Keratinocyte (primary cell): Measurements from ENCODE around the gene ZDHHC12. TPM values are rescaled to one million over a fixed set of nuclear protein-coding genes. Genes with fewer than 3 reads are reported as not detected.
A peak's percentile ranks its signal among the peaks of the same experiment; 100 is the strongest.

ENCODE experiments used
- DNase-seq: peaks from one replicate; pipeline ENCODE4 v3.0.0-alpha.2; 2011; ENCODE audit warnings: low read depth, missing footprints, low spot score
- FAIRE-seq: peaks from 2 replicates; lab custom pipeline; 2011; peaks lifted over from hg19 to GRCh38; lab: Jason Lieb, UNC
- H2AFZ ChIP-seq: 2 replicates; pipeline ENCODE4 v1.6.0; 2012; ENCODE audit warnings: low read length, control low read depth, inconsistent platforms; ENCODE audit not compliant: control insufficient read depth
- H3K27ac ChIP-seq: 2 replicates; pipeline ENCODE4 v1.5.1; 2011; ENCODE audit warnings: low read length; ENCODE audit not compliant: control insufficient read depth, insufficient read depth
- H3K27me3 ChIP-seq: 3 replicates; pipeline ENCODE4 v1.6.0; 2011; ENCODE audit warnings: low read length; ENCODE audit not compliant: control insufficient read depth, insufficient read depth; ENCODE audit errors: extremely low read depth
- H3K36me3 ChIP-seq, 2 experiments: 2 replicates in 1 of 2; 3 replicates in 1 of 2; pipeline ENCODE4 v1.5.1; 2011; ENCODE audit warnings: low read length in 2 of 2, mild to moderate bottlenecking in 1 of 2; ENCODE audit not compliant: control insufficient read depth in 2 of 2, insufficient read depth in 2 of 2; ENCODE audit errors: extremely low read depth in 1 of 2
- H3K4me1 ChIP-seq: 3 replicates; pipeline ENCODE4 v1.5.1; 2011; ENCODE audit warnings: low read length; ENCODE audit not compliant: control insufficient read depth, insufficient read depth; ENCODE audit errors: extremely low read depth
- H3K4me2 ChIP-seq: 3 replicates; pipeline ENCODE4 v1.6.0; 2011; ENCODE audit warnings: low read depth, low read length; ENCODE audit not compliant: control insufficient read depth, insufficient read depth; ENCODE audit errors: extremely low read depth
- H3K4me3 ChIP-seq, 3 experiments: fragments of 200-600 bp in 1 of 3; sonication (generic) in 1 of 3; 2 replicates in 2 of 3; 3 replicates in 1 of 3; pipeline ENCODE4 v1.5.1; 2011 to 2016; ENCODE audit warnings: low read length in 3 of 3, mild to moderate bottlenecking in 3 of 3, control low read depth in 2 of 3, inconsistent platforms in 1 of 3, low read depth in 1 of 3, mixed read lengths in 1 of 3, mixed run types in 1 of 3, moderate library complexity in 1 of 3; ENCODE audit not compliant: control insufficient read depth in 2 of 3, insufficient read depth in 2 of 3; ENCODE audit errors: extremely low read depth in 1 of 3
- H3K79me2 ChIP-seq: 2 replicates; pipeline ENCODE4 v1.6.0; 2012; ENCODE audit warnings: low read length; ENCODE audit not compliant: control insufficient read depth, insufficient read depth
- H3K9ac ChIP-seq: 3 replicates; pipeline ENCODE4 v1.6.0; 2011; ENCODE audit warnings: low read length; ENCODE audit not compliant: control insufficient read depth, insufficient read depth; ENCODE audit errors: extremely low read depth
- H3K9me1 ChIP-seq: 3 replicates; pipeline ENCODE4 v1.6.0; 2011; ENCODE audit warnings: low read length; ENCODE audit not compliant: control insufficient read depth, insufficient read depth; ENCODE audit errors: extremely low read depth
- H3K9me3 ChIP-seq: 2 replicates; pipeline ENCODE4 v1.5.1; 2012; ENCODE audit warnings: low read depth, low read length; ENCODE audit not compliant: control insufficient read depth
- H4K20me1 ChIP-seq: 3 replicates; pipeline ENCODE4 v1.6.0; 2011; ENCODE audit warnings: low read length; ENCODE audit not compliant: control insufficient read depth, insufficient read depth; ENCODE audit errors: extremely low read depth
- EZH2 ChIP-seq: IDR thresholded peaks from one replicate; pipeline ENCODE4 v1.6.1; 2012; ENCODE audit warnings: inconsistent platforms, mild to moderate bottlenecking, low read length, moderate library complexity
- dilution Hi-C: fragments of 300-500 bp; cut with MboI; formaldehyde crosslinking; loops from one replicate; pipeline ENCODE4 v1.7.0; 2020; ENCODE audit warnings: low sequenced_read_pairs; ENCODE audit not compliant: extremely low pct_ligation_motif_present
- polyA plus RNA-seq, 5 experiments: library from polyadenylated mRNA; depleted of rRNA in 3 of 5; stranded (reverse) in 3 of 5; stranded (forward) in 1 of 5; unstranded in 1 of 5; fragments of >200 nt; gene quantifications; 1 replicate in 1 of 5; 2 replicates in 3 of 5; 3 replicates in 1 of 5; pipeline versions ENCODE4 v1.2.1 to v1.2.3, GENCODE V29; 2011 to 2012; ENCODE audit warnings: missing spikeins in 2 of 5, low read depth in 1 of 5, low replicate concordance in 1 of 5
- TF ChIP-seq, protein P1 (sequence below), 3 experiments: IDR thresholded peaks in 1 of 3; conservative IDR thresholded peaks in 1 of 3; optimal IDR thresholded peaks in 1 of 3; 2 replicates in 2 of 3; 3 replicates in 1 of 3; pipeline versions ENCODE3 to v1.5.1; 2011; ENCODE audit warnings: low read length in 3 of 3, mild to moderate bottlenecking in 3 of 3, moderate library complexity in 2 of 3, control low read depth in 1 of 3, inconsistent platforms in 1 of 3; ENCODE audit not compliant: insufficient read depth in 2 of 3; ENCODE audit errors: extremely low read depth in 1 of 3

ZDHHC12 gene
- polyA plus RNA-seq, 1 donor (not counting 4 experiments of a cell fraction or from before 2014, with no cell fraction given) = 24.1 TPM

DNA sequence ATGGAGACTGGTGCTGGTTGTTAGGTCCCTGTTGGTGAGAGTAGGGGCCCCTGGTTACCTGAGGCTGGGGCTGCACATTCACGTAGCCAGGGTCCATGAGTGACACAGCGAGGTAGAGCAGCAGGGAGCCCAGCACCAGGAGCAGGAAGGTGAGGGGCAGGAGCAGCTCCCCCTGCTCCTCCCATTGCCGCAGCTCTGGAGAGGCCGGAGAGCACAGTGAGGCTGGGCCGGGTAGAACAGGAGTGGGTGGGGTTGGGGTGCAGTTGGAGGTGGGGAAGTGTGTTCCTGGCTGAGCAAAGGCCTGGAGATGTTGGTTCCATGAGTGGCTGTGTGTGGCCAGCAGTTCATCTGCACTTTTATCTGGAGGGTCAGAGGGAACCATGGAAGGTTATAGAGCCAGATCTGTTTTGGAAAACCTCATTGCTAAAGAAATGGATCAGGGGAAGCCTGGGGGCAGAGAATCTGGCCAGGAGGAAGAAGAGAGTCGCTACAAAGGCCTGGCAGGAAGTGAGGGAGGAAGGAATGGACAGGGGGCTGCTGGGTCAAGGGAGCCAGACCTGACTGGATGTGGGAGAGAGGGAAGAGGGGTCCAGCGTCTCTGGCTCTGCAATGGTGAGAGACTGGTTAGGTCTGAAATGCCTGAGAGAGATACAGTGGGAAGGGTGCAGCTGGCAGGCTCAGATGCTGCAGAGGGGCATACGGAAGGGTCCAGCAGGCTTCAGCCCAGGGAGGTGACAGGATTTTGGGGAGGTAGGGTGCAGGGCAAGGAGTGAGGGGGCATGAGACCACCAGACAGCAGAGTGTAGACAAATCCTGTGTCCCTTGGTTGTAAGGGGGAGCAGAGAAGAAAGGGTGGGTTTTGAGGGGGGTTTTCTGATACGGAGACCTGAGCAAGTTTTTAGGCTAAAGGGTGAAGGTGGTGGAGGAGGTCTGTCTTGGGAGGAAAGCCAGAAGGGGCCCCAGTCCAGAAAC is 1.3 kb downstream of the ZDHHC12 start:
- H4K20me1 ChIP-seq = no peaks in the 10 kb centered on the region
- no peaks in the 10 kb centered on the region for H3K27me3 ChIP-seq
- H3K4me3 ChIP-seq = peak overlapping the region; percentile 60 to 93 (median 90)
- no peaks in the 10 kb centered on the region for H3K9me3 ChIP-seq
- DNase-seq (no peak), FAIRE-seq (no peak)
- no peaks in the 10 kb centered on the region for H3K9me1 ChIP-seq
- H3K9ac ChIP-seq = peak overlapping the region; percentile 82
- no peak overlapping the region for H2AFZ ChIP-seq
- dilution Hi-C loops = no loop called here
- H3K79me2 ChIP-seq = peaks cover 11% of the 10 kb centered on the region
- H3K36me3 ChIP-seq = peaks cover 6% of the 10 kb centered on the region in 2 experiments
- H3K4me1 ChIP-seq = peaks cover 13% of the 10 kb centered on the region
- peak overlapping the region; percentile 91 for H3K4me2 ChIP-seq
- TF ChIP-seq, protein P1, sequence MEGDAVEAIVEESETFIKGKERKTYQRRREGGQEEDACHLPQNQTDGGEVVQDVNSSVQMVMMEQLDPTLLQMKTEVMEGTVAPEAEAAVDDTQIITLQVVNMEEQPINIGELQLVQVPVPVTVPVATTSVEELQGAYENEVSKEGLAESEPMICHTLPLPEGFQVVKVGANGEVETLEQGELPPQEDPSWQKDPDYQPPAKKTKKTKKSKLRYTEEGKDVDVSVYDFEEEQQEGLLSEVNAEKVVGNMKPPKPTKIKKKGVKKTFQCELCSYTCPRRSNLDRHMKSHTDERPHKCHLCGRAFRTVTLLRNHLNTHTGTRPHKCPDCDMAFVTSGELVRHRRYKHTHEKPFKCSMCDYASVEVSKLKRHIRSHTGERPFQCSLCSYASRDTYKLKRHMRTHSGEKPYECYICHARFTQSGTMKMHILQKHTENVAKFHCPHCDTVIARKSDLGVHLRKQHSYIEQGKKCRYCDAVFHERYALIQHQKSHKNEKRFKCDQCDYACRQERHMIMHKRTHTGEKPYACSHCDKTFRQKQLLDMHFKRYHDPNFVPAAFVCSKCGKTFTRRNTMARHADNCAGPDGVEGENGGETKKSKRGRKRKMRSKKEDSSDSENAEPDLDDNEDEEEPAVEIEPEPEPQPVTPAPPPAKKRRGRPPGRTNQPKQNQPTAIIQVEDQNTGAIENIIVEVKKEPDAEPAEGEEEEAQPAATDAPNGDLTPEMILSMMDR (optimal IDR thresholded peaks at IDR 0.05 in 1 of 3, IDR thresholded peaks at IDR 0.05 in 1 of 3, conservative IDR thresholded peaks at IDR 0.05 in 1 of 3; ENCODE audit: extremely low read depth in 1 of 3, insufficient read depth in 2 of 3, low read length in 3 of 3) = no peak
- TF ChIP-seq EZH2 = no peak
- H3K27ac ChIP-seq = no peak overlapping the region

DNA sequence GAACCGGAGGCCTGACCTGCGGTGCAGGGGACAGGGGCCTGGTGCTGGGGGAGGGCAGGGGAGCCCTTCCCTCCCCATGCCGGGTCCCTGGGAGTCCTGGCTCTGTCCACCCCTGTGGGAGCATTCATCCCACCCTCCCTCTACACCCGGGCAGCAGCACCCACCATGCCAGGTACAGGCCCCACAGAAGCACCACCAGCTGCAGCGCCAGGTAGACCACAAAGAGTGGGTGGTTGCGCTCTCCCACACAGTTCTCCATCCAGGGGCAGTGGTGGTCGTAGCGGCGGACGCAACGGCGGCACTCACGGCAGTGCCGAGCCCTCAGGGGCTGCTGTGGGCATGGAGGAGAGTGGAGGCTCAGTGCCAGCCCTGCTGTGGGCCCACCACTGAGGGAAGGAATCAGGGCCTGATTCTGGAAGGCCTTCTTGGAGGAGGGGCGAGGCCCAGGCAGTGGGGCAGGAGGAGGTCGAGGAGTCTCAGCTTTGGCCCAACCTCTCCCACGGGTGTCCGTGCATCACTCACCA is 2.4 kb downstream of the ZDHHC12 start:
- no peaks in the 10 kb centered on the region for H4K20me1 ChIP-seq
- no peak overlapping the region for H3K27ac ChIP-seq
- H3K36me3 ChIP-seq = peaks cover 6% of the 10 kb centered on the region in 2 experiments
- H3K4me1 ChIP-seq = peaks cover 13% of the 10 kb centered on the region
- H3K27me3 ChIP-seq = no peaks in the 10 kb centered on the region
- H2AFZ ChIP-seq = no peak overlapping the region
- no peak overlapping the region for H3K4me2 ChIP-seq
- H3K4me3 ChIP-seq = no peak overlapping the region
- H3K79me2 ChIP-seq = peaks cover 11% of the 10 kb centered on the region
- dilution Hi-C loops = no loop called here
- FAIRE-seq (no peak), DNase-seq (no peak)
- no peaks in the 10 kb centered on the region for H3K9me3 ChIP-seq
- no peak overlapping the region for H3K9ac ChIP-seq
- TF ChIP-seq, protein P1 (optimal IDR thresholded peaks at IDR 0.05 in 1 of 3, IDR thresholded peaks at IDR 0.05 in 1 of 3, conservative IDR thresholded peaks at IDR 0.05 in 1 of 3; ENCODE audit: extremely low read depth in 1 of 3, insufficient read depth in 2 of 3, low read length in 3 of 3) = no peak
- no peak for TF ChIP-seq EZH2
- no peaks in the 10 kb centered on the region for H3K9me1 ChIP-seq
